Measurements from ENCODE around the gene NAT9.

Gene NAT9

GRCh38 chr17:74725111-74725510 lies 51.0 kb downstream of the NAT9 start:
- DNase-seq (ENCODE audit: extremely low read depth, low read depth), result no peak
- no peak for TF ChIP-seq CTCF (IDR thresholded peaks at IDR 0.05; ENCODE audit: low read depth, low read length)

GRCh38 chr17:74723891-74724290 lies 52.3 kb downstream of the NAT9 start:
- no peak for TF ChIP-seq CTCF (IDR thresholded peaks at IDR 0.05; ENCODE audit: low read depth, low read length)
- DNase-seq (ENCODE audit: extremely low read depth, low read depth), result no peak

- TF ChIP-seq CTCF (IDR thresholded peaks at IDR 0.05; ENCODE audit: low read depth, low read length), result no peak
- DNase-seq (ENCODE audit: extremely low read depth, low read depth), result no peak
Measured at GRCh38 chr17:74722782-74723181, 53.4 kb downstream of the NAT9 start.
